ENCODE data around the gene HDAC4. TPM values are rescaled to one million over a fixed set of nuclear protein-coding genes. Genes with fewer than 3 reads are reported as not detected.

HDAC4 gene
- total and polyA plus RNA-seq, 2 of the 8 experiments (the other 6 are each of a cell fraction or from before 2014, with no cell fraction given) = 15.4 to 31.5 TPM

DNA sequence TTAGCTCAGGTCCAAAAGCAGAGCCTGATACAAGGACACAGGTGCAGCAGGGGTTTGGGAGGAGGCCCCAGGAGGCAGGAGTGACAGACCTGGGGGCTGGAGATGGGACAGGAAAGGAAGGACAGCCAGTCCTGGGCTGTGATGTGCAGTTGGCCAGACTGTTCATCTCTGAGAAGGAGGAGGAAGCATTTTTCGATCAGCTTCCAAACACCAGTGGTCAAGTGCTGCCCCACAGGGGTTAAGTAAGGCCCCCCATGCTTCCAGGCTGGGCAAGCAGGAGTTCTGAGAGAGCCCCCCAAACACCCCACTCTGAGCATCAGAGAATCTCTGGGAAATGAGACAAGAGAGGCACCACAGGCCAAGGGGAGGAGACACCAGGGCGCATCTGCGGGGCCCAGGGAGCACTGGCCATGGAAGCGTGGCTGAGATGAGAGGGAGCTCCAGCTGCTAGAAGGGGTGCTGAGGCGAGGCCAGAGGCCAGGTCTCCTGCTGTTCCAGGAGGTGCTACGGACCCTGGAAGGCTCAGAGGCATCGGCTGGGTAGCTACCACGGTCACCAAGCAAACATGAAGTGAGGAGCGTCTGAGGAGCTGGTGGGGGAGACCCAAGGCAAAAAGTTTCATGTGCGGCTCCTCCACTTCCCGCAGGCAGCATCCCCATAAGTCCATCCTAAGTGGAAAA lies 5.6 kb upstream of the HDAC4 start:
- H3K79me1 ChIP-seq (ENCODE audit: low read depth, low read length) = 0 out of 2 replicates have a peak, but pooled peaks cover 2% of the 10 kb centered on the region
- H3K79me2 ChIP-seq (ENCODE audit: control insufficient read depth in 1 of 2, insufficient read depth in 2 of 2, low read length in 2 of 2) = no peaks in the 10 kb centered on the region
- H3K9me3 ChIP-seq (ENCODE audit: insufficient read depth in 2 of 2, low read depth in 1 of 2, low read length in 1 of 2) = no peaks in the 10 kb centered on the region
- no peak overlapping the region for H2BK12ac ChIP-seq (ENCODE audit: low read depth, low read length)
- no peaks in the 10 kb centered on the region for H4K20me1 ChIP-seq (replicated peaks in 1 of 2; ENCODE audit: control insufficient read depth in 1 of 2, insufficient read depth in 2 of 2, low read length in 2 of 2)
- no peak overlapping the region for H4K91ac ChIP-seq (replicated peaks; ENCODE audit: insufficient read length, low read length)
- DNase-seq (ENCODE audit: low read depth in 1 of 2, low spot score in 2 of 2) (peak in 1 of 2 experiments; percentile 26), FAIRE-seq (no peak)
- CTCF ChIA-PET (ENCODE audit: partially characterized antibody) = no interaction called here
- no peak overlapping the region for H2BK15ac ChIP-seq (ENCODE audit: low read length)
- H4K5ac ChIP-seq (ENCODE audit: insufficient read length, low read depth, low read length) = no peak overlapping the region
- no peaks in the 10 kb centered on the region for H3K27me3 ChIP-seq (replicated peaks in 1 of 4; ENCODE audit: control insufficient read depth in 3 of 4, extremely low read depth in 1 of 4, insufficient read depth in 3 of 4, low read length in 3 of 4)
- H2BK20ac ChIP-seq (ENCODE audit: low read length) = no peak overlapping the region
- no peak overlapping the region for H3K14ac ChIP-seq (ENCODE audit: insufficient read length)
- H3K18ac ChIP-seq (ENCODE audit: extremely low read depth, low read length) = no peak overlapping the region
- H3K23ac ChIP-seq (ENCODE audit: insufficient read length) = no peak overlapping the region
- POLR2A ChIA-PET (ENCODE audit: partially characterized antibody) = no interaction called here
- H3K9ac ChIP-seq (replicated peaks in 1 of 4; ENCODE audit: extremely low read depth in 1 of 4, low read depth in 3 of 4, low read length in 3 of 4) = no peak overlapping the region
- H3K56ac ChIP-seq (replicated peaks; ENCODE audit: insufficient read length, low read depth, low read length) = no peak overlapping the region
- no peak overlapping the region for H2AFZ ChIP-seq (ENCODE audit: low read length)
- peak overlapping the region; percentile 57; the same call in 1 of the 2 replicates for H4K8ac ChIP-seq (ENCODE audit: extremely low read depth, insufficient read depth, low read length)
- H2BK5ac ChIP-seq (ENCODE audit: low read depth, low read length) = no peak overlapping the region
- peaks cover 5% of the 10 kb centered on the region; the same call in 1 of the 2 replicates for H3K23me2 ChIP-seq (ENCODE audit: low read depth, low read length)
- H3K36me3 ChIP-seq (ENCODE audit: control insufficient read depth in 2 of 4, insufficient read depth in 4 of 4, low read length in 3 of 4) = no peaks in the 10 kb centered on the region
- no peak overlapping the region for H3K4me2 ChIP-seq (ENCODE audit: insufficient read depth in 1 of 2, low read depth in 2 of 2, low read length in 2 of 2)
- H3K27ac ChIP-seq (ENCODE audit: low read depth, low read length) = no peak overlapping the region
- 92% methylated on average over 11 of the region's 11 CpGs; no CpG with 5 or more reads in 1 of the 2 experiments for WGBS, 2 experiments (ENCODE audit: extremely low coverage in 1 of 2, insufficient coverage in 1 of 2, insufficient read length in 1 of 2, insufficient replicate concordance in 2 of 2, low coverage in 1 of 2, low lambda C conversion rate in 2 of 2, missing lambda C conversion rate in 1 of 2)
- H2BK120ac ChIP-seq (replicated peaks; ENCODE audit: low read depth, low read length) = no peak overlapping the region
- H3K4ac ChIP-seq (replicated peaks; ENCODE audit: insufficient read length, low read depth, low read length) = no peak overlapping the region
- H2AK5ac ChIP-seq (ENCODE audit: low read depth, low read length) = no peak overlapping the region
- H3K4me1 ChIP-seq (replicated peaks in 1 of 4; ENCODE audit: control insufficient read depth in 3 of 4, insufficient read depth in 4 of 4, low read length in 3 of 4) = peaks cover 0 to 2% (median 0%) of the 10 kb centered on the region in 4 experiments; a peak in 3 of 7 replicates
- no peak overlapping the region for H3K4me3 ChIP-seq (ENCODE audit: extremely low read depth in 1 of 4, insufficient read depth in 2 of 4, low read depth in 3 of 4, low read length in 4 of 4)
- TF ChIP-seq CHD2 (IDR thresholded peaks at IDR 0.05; ENCODE audit: low read length) (no peak), SIN3A (conservative IDR thresholded peaks at IDR 0.05 in 1 of 2, IDR thresholded peaks at IDR 0.05 in 1 of 2; ENCODE audit: low read depth in 1 of 2, low read length in 2 of 2) (no peak), KDM5A (IDR thresholded peaks at IDR 0.05; ENCODE audit: low read length) (no peak), CHD1 (IDR thresholded peaks at IDR 0.05; ENCODE audit: low read depth, low read length) (no peak), SP1 (IDR thresholded peaks at IDR 0.05; ENCODE audit: low read depth, low read length) (no peak), SP2 (IDR thresholded peaks at IDR 0.05; ENCODE audit: low read length) (no peak), SRF (IDR thresholded peaks at IDR 0.05; ENCODE audit: low read depth, low read length) (no peak), GABPA (IDR thresholded peaks at IDR 0.05; ENCODE audit: borderline replicate concordance, insufficient read depth, low read length) (no peak), EGR1 (IDR thresholded peaks at IDR 0.05; ENCODE audit: borderline replicate concordance, low read depth, low read length) (no peak), KDM1A (IDR thresholded peaks at IDR 0.05; ENCODE audit: borderline replicate concordance, low read length) (no peak), HDAC6 (IDR thresholded peaks at IDR 0.05; ENCODE audit: low read depth, low read length) (no peak)

Data from H1 (cell line).